ENCODE measurements around the gene FBRSL1.

- TF ChIP-seq, protein P1, sequence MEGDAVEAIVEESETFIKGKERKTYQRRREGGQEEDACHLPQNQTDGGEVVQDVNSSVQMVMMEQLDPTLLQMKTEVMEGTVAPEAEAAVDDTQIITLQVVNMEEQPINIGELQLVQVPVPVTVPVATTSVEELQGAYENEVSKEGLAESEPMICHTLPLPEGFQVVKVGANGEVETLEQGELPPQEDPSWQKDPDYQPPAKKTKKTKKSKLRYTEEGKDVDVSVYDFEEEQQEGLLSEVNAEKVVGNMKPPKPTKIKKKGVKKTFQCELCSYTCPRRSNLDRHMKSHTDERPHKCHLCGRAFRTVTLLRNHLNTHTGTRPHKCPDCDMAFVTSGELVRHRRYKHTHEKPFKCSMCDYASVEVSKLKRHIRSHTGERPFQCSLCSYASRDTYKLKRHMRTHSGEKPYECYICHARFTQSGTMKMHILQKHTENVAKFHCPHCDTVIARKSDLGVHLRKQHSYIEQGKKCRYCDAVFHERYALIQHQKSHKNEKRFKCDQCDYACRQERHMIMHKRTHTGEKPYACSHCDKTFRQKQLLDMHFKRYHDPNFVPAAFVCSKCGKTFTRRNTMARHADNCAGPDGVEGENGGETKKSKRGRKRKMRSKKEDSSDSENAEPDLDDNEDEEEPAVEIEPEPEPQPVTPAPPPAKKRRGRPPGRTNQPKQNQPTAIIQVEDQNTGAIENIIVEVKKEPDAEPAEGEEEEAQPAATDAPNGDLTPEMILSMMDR (IDR thresholded peaks at IDR 0.05), result no peak
- TF ChIP-seq POLR2A (IDR thresholded peaks at IDR 0.05), result no peak
Observed at GRCh38 chr12:132448463-132448820, 41.5 kb upstream of the FBRSL1 start.
